C4-2B (cell line): ENCODE measurements around the gene R3HCC1L.

Experiments used
- CTCF ChIP-seq: fragments of 450-650 bp; conservative IDR thresholded peaks from 2 replicates; pipeline ENCODE4 v1.5.1; 2017; ENCODE audit warnings: mild to moderate bottlenecking
- ZFX ChIP-seq: fragments of 450-650 bp; IDR thresholded peaks from 2 replicates; pipeline ENCODE4 v1.6.1; 2017

- TF ChIP-seq CTCF (no peak), ZFX (no peak)
Measured at GRCh38 chr10:98193037-98193436, 58.6 kb downstream of the R3HCC1L start.
